KMS-11 (cell line): ENCODE measurements around the gene ATG2B.
"Not testable (repeated sequence)": the region's sequence is repeated elsewhere in the genome, so short reads cannot be mapped to it uniquely, and the experiment has no call there.

Source experiments
- H2AFZ ChIP-seq: fragments of 200-600 bp; sonication (generic); 2 replicates; pipeline ENCODE4 v1.6.1; 2016; ENCODE audit warnings: antibody characterized with exemption, mixed run types, low read depth
- H3K27ac ChIP-seq: fragments of 200-600 bp; sonication (generic); 2 replicates; pipeline ENCODE4 v1.6.1; 2016; ENCODE audit warnings: mild to moderate bottlenecking, mixed run types
- H3K27me3 ChIP-seq: fragments of 200-600 bp; sonication (generic); 2 replicates; pipeline ENCODE4 v1.6.1; 2017; ENCODE audit warnings: mild to moderate bottlenecking, low read depth, mixed run types, moderate library complexity; ENCODE audit not compliant: insufficient read depth
- H3K36me3 ChIP-seq: fragments of 200-600 bp; sonication (generic); 2 replicates; pipeline ENCODE4 v1.6.1; 2017; ENCODE audit warnings: mild to moderate bottlenecking, mixed run types; ENCODE audit not compliant: insufficient read depth
- H3K4me1 ChIP-seq: fragments of 200-600 bp; sonication (generic); 2 replicates; pipeline ENCODE4 v1.6.1; 2016; ENCODE audit warnings: mild to moderate bottlenecking, low read depth, mixed run types; ENCODE audit not compliant: poor library complexity, severe bottlenecking
- H3K4me2 ChIP-seq: fragments of 200-600 bp; sonication (generic); 2 replicates; pipeline ENCODE4 v1.7.0; 2016; ENCODE audit warnings: mild to moderate bottlenecking, mixed run types
- H3K4me3 ChIP-seq: fragments of 200-600 bp; sonication (generic); IDR thresholded peaks from 2 replicates; pipeline ENCODE4 v1.6.1; 2017; ENCODE audit warnings: low read depth, low read length, mixed read lengths; ENCODE audit not compliant: insufficient read depth
- H3K79me2 ChIP-seq: fragments of 200-600 bp; sonication (generic); 2 replicates; pipeline ENCODE4 v1.6.1; 2016; ENCODE audit warnings: low read depth, mixed run types; ENCODE audit not compliant: insufficient read depth
- H3K9ac ChIP-seq: fragments of 200-600 bp; sonication (generic); 2 replicates; pipeline ENCODE4 v1.6.1; 2016; ENCODE audit warnings: mild to moderate bottlenecking, mixed run types
- H4K20me1 ChIP-seq: fragments of 200-600 bp; sonication (generic); 2 replicates; pipeline ENCODE4 v1.6.1; 2016; ENCODE audit warnings: mild to moderate bottlenecking, mixed run types; ENCODE audit not compliant: insufficient read depth
- CTCF ChIP-seq: fragments of 200-600 bp; sonication (generic); conservative IDR thresholded peaks from 2 replicates; pipeline ENCODE4 v1.6.1; 2017; ENCODE audit warnings: low read depth, mild to moderate bottlenecking, antibody characterized with exemption, low read length, moderate library complexity, mixed read lengths

ATG2B gene

GRCh38 chr14:96245710-96246538, 117.2 kb downstream of the ATG2B start:
- Histone ChIP-seq H3K79me2 (no peaks in the 10 kb centered on the region), H3K4me1 (no peaks in the 10 kb centered on the region), H3K4me2 (no peak overlapping the region), H3K27ac (no peak overlapping the region), H3K36me3 (no peaks in the 10 kb centered on the region), H3K4me3 (no peak overlapping the region), H4K20me1 (no peaks in the 10 kb centered on the region), H2AFZ (no peak overlapping the region), H3K9ac (no peak overlapping the region), H3K27me3 (no peaks in the 10 kb centered on the region)
- no peak for TF ChIP-seq CTCF

GRCh38 chr14:96245074-96245473, 118.1 kb downstream of the ATG2B start:
- H3K36me3 ChIP-seq, H2AFZ ChIP-seq, H3K27ac ChIP-seq, H4K20me1 ChIP-seq, H3K4me3 ChIP-seq, H3K4me2 ChIP-seq, H3K27me3 ChIP-seq, H3K79me2 ChIP-seq, H3K4me1 ChIP-seq, H3K9ac ChIP-seq: not testable (repeated sequence)

GRCh38 chr14:96243785-96244184, 119.4 kb downstream of the ATG2B start:
- H4K20me1 ChIP-seq, result no peaks in the 10 kb centered on the region
- H3K4me2 ChIP-seq, result no peak overlapping the region
- no peaks in the 10 kb centered on the region for H3K27me3 ChIP-seq
- H3K79me2 ChIP-seq, result no peaks in the 10 kb centered on the region
- H3K4me3 ChIP-seq, result no peak overlapping the region
- no peaks in the 10 kb centered on the region for H3K4me1 ChIP-seq
- H3K36me3 ChIP-seq, result no peaks in the 10 kb centered on the region
- H3K27ac ChIP-seq, result no peak overlapping the region
- no peak overlapping the region for H3K9ac ChIP-seq
- TF ChIP-seq CTCF, result no peak
- no peak overlapping the region for H2AFZ ChIP-seq

- Histone ChIP-seq H3K27me3 (no peaks in the 10 kb centered on the region), H3K79me2 (no peaks in the 10 kb centered on the region), H2AFZ (no peak overlapping the region), H3K36me3 (no peaks in the 10 kb centered on the region), H3K4me1 (no peaks in the 10 kb centered on the region), H3K27ac (no peak overlapping the region), H4K20me1 (no peaks in the 10 kb centered on the region), H3K9ac (no peak overlapping the region), H3K4me2 (no peak overlapping the region), H3K4me3 (no peak overlapping the region)
- TF ChIP-seq CTCF, result no peak
Observed at GRCh38 chr14:96242126-96242525, 121.0 kb downstream of the ATG2B start.

- H3K4me2 ChIP-seq, result no peak overlapping the region
- no peak overlapping the region for H2AFZ ChIP-seq
- H3K4me3 ChIP-seq, result no peak overlapping the region
- no peak overlapping the region for H3K9ac ChIP-seq
- H3K79me2 ChIP-seq, result no peaks in the 10 kb centered on the region
- H3K36me3 ChIP-seq, result no peaks in the 10 kb centered on the region
- no peak overlapping the region for H3K27ac ChIP-seq
- no peaks in the 10 kb centered on the region for H3K27me3 ChIP-seq
- no peaks in the 10 kb centered on the region for H4K20me1 ChIP-seq
- no peaks in the 10 kb centered on the region for H3K4me1 ChIP-seq
- no peak for TF ChIP-seq CTCF
Observed at GRCh38 chr14:96240641-96241040, 122.5 kb downstream of the ATG2B start.
